Measurements from ENCODE around the gene LEAP2.

Gene LEAP2

DNA sequence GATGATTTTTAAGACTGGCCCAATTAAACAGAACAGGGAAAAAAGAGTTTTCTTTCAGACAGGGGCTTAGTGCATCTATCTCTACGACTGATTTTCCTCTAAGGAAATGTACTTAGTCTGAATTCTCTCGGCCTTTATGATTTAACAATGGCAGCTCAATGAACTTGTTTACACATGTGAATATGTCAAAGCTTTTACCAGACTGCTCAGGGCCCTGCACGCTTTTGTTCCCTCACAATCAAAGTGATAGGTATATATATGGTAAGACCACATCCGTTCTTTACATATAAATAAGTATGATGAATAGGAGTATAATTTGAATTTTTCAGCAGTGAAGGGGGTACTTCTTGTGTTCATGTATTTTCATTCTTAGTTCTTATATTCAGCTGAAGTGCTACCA is 27.6 kb downstream of the LEAP2 start:
- Histone ChIP-seq H3K4me2 (ENCODE audit: low read depth, low read length, poor library complexity, severe bottlenecking) (no peak overlapping the region), H3K9ac (ENCODE audit: low read depth, low read length, poor library complexity, severe bottlenecking) (no peak overlapping the region), H3K36me3 (ENCODE audit: insufficient read depth, low read length) (peaks cover 29% of the 10 kb centered on the region; the same call in 1 of the 2 replicates), H3K9me3 (ENCODE audit: insufficient read depth, low read depth, low read length) (no peaks in the 10 kb centered on the region), H3F3A (ENCODE audit: low read depth) (no peaks in the 10 kb centered on the region), H3K27me3 (ENCODE audit: insufficient read depth, low read length, poor library complexity, severe bottlenecking) (no peaks in the 10 kb centered on the region), H4K20me1 (ENCODE audit: insufficient read depth, low read length, poor library complexity, severe bottlenecking) (no peaks in the 10 kb centered on the region), H3K4me3 (ENCODE audit: low read length, poor library complexity, severe bottlenecking) (no peak overlapping the region), H3K79me2 (ENCODE audit: insufficient read depth, low read length) (no peaks in the 10 kb centered on the region), H3K4me1 (ENCODE audit: insufficient read depth, low read length, poor library complexity, severe bottlenecking) (no peaks in the 10 kb centered on the region), H2AFZ (ENCODE audit: low read length) (no peak overlapping the region), H3K9me2 (replicated peaks; ENCODE audit: low read depth, low read length) (no peaks in the 10 kb centered on the region)
- TF ChIP-seq, protein P1, sequence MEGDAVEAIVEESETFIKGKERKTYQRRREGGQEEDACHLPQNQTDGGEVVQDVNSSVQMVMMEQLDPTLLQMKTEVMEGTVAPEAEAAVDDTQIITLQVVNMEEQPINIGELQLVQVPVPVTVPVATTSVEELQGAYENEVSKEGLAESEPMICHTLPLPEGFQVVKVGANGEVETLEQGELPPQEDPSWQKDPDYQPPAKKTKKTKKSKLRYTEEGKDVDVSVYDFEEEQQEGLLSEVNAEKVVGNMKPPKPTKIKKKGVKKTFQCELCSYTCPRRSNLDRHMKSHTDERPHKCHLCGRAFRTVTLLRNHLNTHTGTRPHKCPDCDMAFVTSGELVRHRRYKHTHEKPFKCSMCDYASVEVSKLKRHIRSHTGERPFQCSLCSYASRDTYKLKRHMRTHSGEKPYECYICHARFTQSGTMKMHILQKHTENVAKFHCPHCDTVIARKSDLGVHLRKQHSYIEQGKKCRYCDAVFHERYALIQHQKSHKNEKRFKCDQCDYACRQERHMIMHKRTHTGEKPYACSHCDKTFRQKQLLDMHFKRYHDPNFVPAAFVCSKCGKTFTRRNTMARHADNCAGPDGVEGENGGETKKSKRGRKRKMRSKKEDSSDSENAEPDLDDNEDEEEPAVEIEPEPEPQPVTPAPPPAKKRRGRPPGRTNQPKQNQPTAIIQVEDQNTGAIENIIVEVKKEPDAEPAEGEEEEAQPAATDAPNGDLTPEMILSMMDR (conservative IDR thresholded peaks at IDR 0.05; ENCODE audit: low read length), result no peak
- TF ChIP-seq EZH2phosphoT487 (IDR thresholded peaks at IDR 0.05; ENCODE audit: borderline replicate concordance), result no peak

DNA sequence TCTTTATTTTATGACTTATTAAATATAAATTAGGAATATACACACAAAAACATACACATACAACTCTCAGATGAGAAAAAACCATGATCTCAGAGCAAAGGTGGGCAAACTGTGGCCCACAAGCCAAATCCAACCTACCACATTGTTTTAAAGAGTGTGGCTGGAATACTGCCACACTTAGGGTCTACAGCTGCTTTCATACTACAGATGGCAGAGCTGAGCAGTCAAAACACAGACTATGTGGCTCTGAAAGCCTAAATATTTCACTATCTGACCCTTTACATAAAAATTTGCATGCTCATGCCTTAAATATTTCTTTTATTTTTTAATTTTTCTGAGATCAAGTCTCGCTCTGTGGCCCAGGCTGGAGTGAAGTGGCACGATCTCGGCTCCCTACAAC is 28.3 kb downstream of the LEAP2 start:
- Histone ChIP-seq H3K36me3 (ENCODE audit: insufficient read depth, low read length) (peaks cover 22% of the 10 kb centered on the region; the same call in 1 of the 2 replicates), H3K4me1 (ENCODE audit: insufficient read depth, low read length, poor library complexity, severe bottlenecking) (no peaks in the 10 kb centered on the region), H4K20me1 (ENCODE audit: insufficient read depth, low read length, poor library complexity, severe bottlenecking) (no peaks in the 10 kb centered on the region), H3K9me2 (replicated peaks; ENCODE audit: low read depth, low read length) (no peaks in the 10 kb centered on the region), H3K4me2 (ENCODE audit: low read depth, low read length, poor library complexity, severe bottlenecking) (no peak overlapping the region), H2AFZ (ENCODE audit: low read length) (no peak overlapping the region), H3K79me2 (ENCODE audit: insufficient read depth, low read length) (no peaks in the 10 kb centered on the region), H3K9me3 (ENCODE audit: insufficient read depth, low read depth, low read length) (no peaks in the 10 kb centered on the region), H3K9ac (ENCODE audit: low read depth, low read length, poor library complexity, severe bottlenecking) (no peak overlapping the region), H3K27me3 (ENCODE audit: insufficient read depth, low read length, poor library complexity, severe bottlenecking) (no peaks in the 10 kb centered on the region), H3F3A (ENCODE audit: low read depth) (no peaks in the 10 kb centered on the region), H3K4me3 (ENCODE audit: low read length, poor library complexity, severe bottlenecking) (no peak overlapping the region)
- TF ChIP-seq, protein P1 (conservative IDR thresholded peaks at IDR 0.05; ENCODE audit: low read length), result no peak
- no peak for TF ChIP-seq EZH2phosphoT487 (IDR thresholded peaks at IDR 0.05; ENCODE audit: borderline replicate concordance)

DNA sequence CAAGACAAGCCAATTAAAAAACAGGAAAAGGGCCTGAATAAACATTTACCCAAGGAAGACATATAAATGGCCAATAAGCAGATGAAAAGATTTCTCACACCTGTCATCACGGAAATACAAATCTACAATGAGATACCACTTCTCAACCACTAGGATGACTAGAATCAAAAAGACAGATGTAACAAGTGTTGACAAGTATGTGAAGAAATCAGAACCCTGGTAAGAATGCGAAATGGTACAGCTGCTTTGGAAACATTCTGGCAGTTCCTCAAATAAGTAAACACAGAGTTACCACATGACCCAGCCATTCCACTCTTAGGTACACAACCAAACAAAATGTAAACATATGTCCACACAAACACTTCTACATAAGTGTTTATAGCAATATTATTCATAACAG is 32.5 kb downstream of the LEAP2 start:
- no peaks in the 10 kb centered on the region for H3K9me3 ChIP-seq (ENCODE audit: insufficient read depth, low read depth, low read length)
- no peaks in the 10 kb centered on the region for H4K20me1 ChIP-seq (ENCODE audit: insufficient read depth, low read length, poor library complexity, severe bottlenecking)
- H3K4me1 ChIP-seq (ENCODE audit: insufficient read depth, low read length, poor library complexity, severe bottlenecking), result no peaks in the 10 kb centered on the region
- H2AFZ ChIP-seq (ENCODE audit: low read length), result no peak overlapping the region
- no peak overlapping the region for H3K4me3 ChIP-seq (ENCODE audit: low read length, poor library complexity, severe bottlenecking)
- H3F3A ChIP-seq (ENCODE audit: low read depth), result no peaks in the 10 kb centered on the region
- H3K9me2 ChIP-seq (replicated peaks; ENCODE audit: low read depth, low read length), result no peaks in the 10 kb centered on the region
- H3K4me2 ChIP-seq (ENCODE audit: low read depth, low read length, poor library complexity, severe bottlenecking), result no peak overlapping the region
- H3K36me3 ChIP-seq (ENCODE audit: insufficient read depth, low read length), result peaks cover 5% of the 10 kb centered on the region; the same call in 1 of the 2 replicates
- no peaks in the 10 kb centered on the region for H3K79me2 ChIP-seq (ENCODE audit: insufficient read depth, low read length)
- no peaks in the 10 kb centered on the region for H3K27me3 ChIP-seq (ENCODE audit: insufficient read depth, low read length, poor library complexity, severe bottlenecking)
- H3K9ac ChIP-seq (ENCODE audit: low read depth, low read length, poor library complexity, severe bottlenecking), result no peak overlapping the region
- no peak for TF ChIP-seq EZH2phosphoT487 (IDR thresholded peaks at IDR 0.05; ENCODE audit: borderline replicate concordance)
- TF ChIP-seq, protein P1 (conservative IDR thresholded peaks at IDR 0.05; ENCODE audit: low read length), result no peak

All from Loucy (cell line).